GM19025 (cell line): ENCODE data around the gene DNAJC6.
"Not testable (repeated sequence)": the region's sequence is repeated elsewhere in the genome, so short reads cannot be mapped to it uniquely, and the experiment has no call there.

ENCODE experiments used
- ATAC-seq: cut with Tn5 transposase; IDR thresholded peaks from one replicate; pipeline ENCODE4 v1.9.1; 2021; ENCODE audit warnings: mild to moderate bottlenecking, low read depth, moderate library complexity; ENCODE audit not compliant: unreplicated experiment

The DNAJC6 gene

GRCh38 chr1:65291818-65292217 lies 17.5 kb upstream of the DNAJC6 start:
- ATAC-seq: not testable (repeated sequence)

GRCh38 chr1:65292861-65293593 lies 16.3 kb upstream of the DNAJC6 start:
- ATAC-seq: no peak

- ATAC-seq: no peak
These were observed 11.6 kb upstream of the DNAJC6 start for GRCh38 chr1:65297706-65298105.

- ATAC-seq: no peak
These were observed 10.0 kb upstream of the DNAJC6 start for GRCh38 chr1:65299328-65299727.

GRCh38 chr1:65308781-65309303 lies 501 bp upstream of the DNAJC6 start:
- no peak for ATAC-seq

- no peak for ATAC-seq
These were observed 790 bp downstream of the DNAJC6 start for GRCh38 chr1:65310078-65310587.

GRCh38 chr1:65311760-65312159 lies 2.4 kb downstream of the DNAJC6 start:
- ATAC-seq: no peak

GRCh38 chr1:65316233-65316632 lies 6.9 kb downstream of the DNAJC6 start:
- ATAC-seq: no peak

GRCh38 chr1:65317866-65318653 lies 8.7 kb downstream of the DNAJC6 start:
- ATAC-seq: no peak

GRCh38 chr1:65319141-65319540 lies 9.8 kb downstream of the DNAJC6 start:
- no peak for ATAC-seq

- no peak for ATAC-seq
These were observed 10.4 kb downstream of the DNAJC6 start for GRCh38 chr1:65319754-65320153.

GRCh38 chr1:65321879-65322278 lies 12.5 kb downstream of the DNAJC6 start:
- ATAC-seq: no peak

GRCh38 chr1:65323246-65323645 lies 13.9 kb downstream of the DNAJC6 start:
- no peak for ATAC-seq

- ATAC-seq: no peak
These were observed 20.7 kb downstream of the DNAJC6 start for GRCh38 chr1:65330021-65330420.

- no peak for ATAC-seq
These were observed 21.5 kb downstream of the DNAJC6 start for GRCh38 chr1:65330822-65331221.

GRCh38 chr1:65332821-65333220 lies 23.5 kb downstream of the DNAJC6 start:
- no peak for ATAC-seq

GRCh38 chr1:65334081-65334480 lies 24.7 kb downstream of the DNAJC6 start:
- no peak for ATAC-seq

GRCh38 chr1:65339866-65340468 lies 30.6 kb downstream of the DNAJC6 start:
- no peak for ATAC-seq

- ATAC-seq: no peak
These were observed 32.0 kb downstream of the DNAJC6 start for GRCh38 chr1:65341381-65341780.

GRCh38 chr1:65343286-65343685 lies 33.9 kb downstream of the DNAJC6 start:
- no peak for ATAC-seq

GRCh38 chr1:65344171-65344814 lies 35.0 kb downstream of the DNAJC6 start:
- ATAC-seq: no peak
